ENCODE data around the gene STK10. TPM values are rescaled to one million over a fixed set of nuclear protein-coding genes. Genes with fewer than 3 reads are reported as not detected.
A peak's percentile ranks its signal among the peaks of the same experiment; 100 is the strongest.

The STK10 gene
- polyA plus RNA-seq, 3 donors = 21.5 to 180 (median 47.4) TPM

GRCh38 chr5:172079876-172080275 lies 108.1 kb downstream of the STK10 start:
- Histone ChIP-seq H3K4me1 (ENCODE audit: control insufficient read depth in 1 of 2, insufficient read depth in 2 of 2, low read length in 2 of 2) (no peaks in the 10 kb centered on the region), H3K27ac (ENCODE audit: low read depth in 1 of 2, low read length in 2 of 2) (no peak overlapping the region), H3K4me2 (replicated peaks; ENCODE audit: extremely low read depth, low read length, poor library complexity, severe bottlenecking) (no peak overlapping the region), H3K27me3 (ENCODE audit: control insufficient read depth in 2 of 2, insufficient read depth in 2 of 2, low read length in 2 of 2) (no peaks in the 10 kb centered on the region), H3K4me3 (replicated peaks in 1 of 3; ENCODE audit: low read depth in 2 of 3, low read length in 3 of 3) (no peak overlapping the region), H2AFZ (ENCODE audit: insufficient read depth, low read depth, low read length, poor library complexity, severe bottlenecking) (no peak overlapping the region), H3K79me2 (ENCODE audit: insufficient read depth, low read length) (no peaks in the 10 kb centered on the region), H4K20me1 (ENCODE audit: insufficient read depth, low read length) (peaks cover 78% of the 10 kb centered on the region), H3K9me3 (replicated peaks in 1 of 2; ENCODE audit: control insufficient read depth in 1 of 2, insufficient read depth in 1 of 2, low read length in 2 of 2) (no peaks in the 10 kb centered on the region), H3K36me3 (replicated peaks in 1 of 2; ENCODE audit: control insufficient read depth in 1 of 2, insufficient read depth in 2 of 2, low read length in 2 of 2) (peaks cover 75 to 94% of the 10 kb centered on the region in 2 donors), H3K9ac (ENCODE audit: insufficient read depth, low read length, poor library complexity, severe bottlenecking) (no peak overlapping the region)
- H3K4me1 Mint-ChIP-seq = peaks cover 8% of the 10 kb centered on the region
- WGBS (ENCODE audit: insufficient coverage) = no CpG with 5 or more reads among the region's 4 CpGs
- H3K27ac Mint-ChIP-seq = peak overlapping the region in 2 of 7 donors; percentile 6 to 61
- peaks cover 0 to 2% (median 0%) of the 10 kb centered on the region in 7 donors for H3K9me3 Mint-ChIP-seq
- peaks cover 79 to 87% of the 10 kb centered on the region in 2 donors for H3K36me3 Mint-ChIP-seq
- TF ChIP-seq CTCF (IDR thresholded peaks at IDR 0.05) = no peak
- DNase-seq = no peak
- intact Hi-C loops (cut with micrococcal nuclease) = no loop called here
- H3K27me3 Mint-ChIP-seq (ENCODE audit: low read depth in 3 of 3) = peaks cover 0 to 1% (median 0%) of the 10 kb centered on the region in 3 donors
- H3K4me3 Mint-ChIP-seq = no peak overlapping the region

- peaks cover 8% of the 10 kb centered on the region for H3K4me1 Mint-ChIP-seq
- H3K9ac ChIP-seq (ENCODE audit: insufficient read depth, low read length, poor library complexity, severe bottlenecking) = no peak overlapping the region
- H3K4me1 ChIP-seq (ENCODE audit: control insufficient read depth in 1 of 2, insufficient read depth in 2 of 2, low read length in 2 of 2) = no peaks in the 10 kb centered on the region
- H3K27me3 ChIP-seq (ENCODE audit: control insufficient read depth in 2 of 2, insufficient read depth in 2 of 2, low read length in 2 of 2) = no peaks in the 10 kb centered on the region
- H3K27me3 Mint-ChIP-seq (ENCODE audit: low read depth in 3 of 3) = peaks cover 0 to 1% (median 0%) of the 10 kb centered on the region in 3 donors
- H3K9me3 Mint-ChIP-seq = peaks cover 0 to 2% (median 0%) of the 10 kb centered on the region in 7 donors
- no peak for TF ChIP-seq CTCF (IDR thresholded peaks at IDR 0.05)
- H3K27ac Mint-ChIP-seq = peak overlapping the region in 6 of 7 donors; percentile 21 to 81 (median 46)
- no peak overlapping the region for H2AFZ ChIP-seq (ENCODE audit: insufficient read depth, low read depth, low read length, poor library complexity, severe bottlenecking)
- no peak overlapping the region for H3K4me3 ChIP-seq (replicated peaks in 1 of 3; ENCODE audit: low read depth in 2 of 3, low read length in 3 of 3)
- no peaks in the 10 kb centered on the region for H3K9me3 ChIP-seq (replicated peaks in 1 of 2; ENCODE audit: control insufficient read depth in 1 of 2, insufficient read depth in 1 of 2, low read length in 2 of 2)
- no peaks in the 10 kb centered on the region for H3K79me2 ChIP-seq (ENCODE audit: insufficient read depth, low read length)
- H3K4me3 Mint-ChIP-seq = no peak overlapping the region
- peaks cover 85 to 96% of the 10 kb centered on the region in 2 donors for H3K36me3 Mint-ChIP-seq
- peak overlapping the region in 1 of 2 donors; percentile 9 for H3K27ac ChIP-seq (ENCODE audit: low read depth in 1 of 2, low read length in 2 of 2)
- no peak for DNase-seq
- WGBS (ENCODE audit: insufficient coverage) = 7% methylated on average over 2 of the region's 8 CpGs
- peaks cover 88% of the 10 kb centered on the region for H4K20me1 ChIP-seq (ENCODE audit: insufficient read depth, low read length)
- H3K36me3 ChIP-seq (replicated peaks in 1 of 2; ENCODE audit: control insufficient read depth in 1 of 2, insufficient read depth in 2 of 2, low read length in 2 of 2) = peaks cover 83 to 98% of the 10 kb centered on the region in 2 donors
- intact Hi-C loops (cut with micrococcal nuclease) = no loop called here
- no peak overlapping the region for H3K4me2 ChIP-seq (replicated peaks; ENCODE audit: extremely low read depth, low read length, poor library complexity, severe bottlenecking)
These were observed 109.2 kb downstream of the STK10 start for GRCh38 chr5:172078726-172079345.
